GM18520 (cell line): ENCODE data around the gene TRIM5.
"Not testable (repeated sequence)": the region's sequence is repeated elsewhere in the genome, so short reads cannot be mapped to it uniquely, and the experiment has no call there.

Experiments used
- ATAC-seq: cut with Tn5 transposase; IDR thresholded peaks from one replicate; pipeline ENCODE4 v1.9.1; 2021; ENCODE audit not compliant: unreplicated experiment

Gene TRIM5

GRCh38 chr11:5684646-5685362, at the start of gene TRIM5:
TRIM5 (minus strand) TSS chr11:5685074; CDS start chr11:5680177, 4,897 bp downstream.
- peak; percentile 47 for ATAC-seq

GRCh38 chr11:5727691-5728090, 42.8 kb upstream of the TRIM5 start:
- ATAC-seq = no peak

- ATAC-seq = no peak
These were observed 41.5 kb upstream of the TRIM5 start for GRCh38 chr11:5726351-5726750.

- ATAC-seq = no peak
These were observed 37.7 kb upstream of the TRIM5 start for GRCh38 chr11:5722622-5723021.

- ATAC-seq = no peak
These were observed 35.0 kb upstream of the TRIM5 start for GRCh38 chr11:5719703-5720495.

DNA sequence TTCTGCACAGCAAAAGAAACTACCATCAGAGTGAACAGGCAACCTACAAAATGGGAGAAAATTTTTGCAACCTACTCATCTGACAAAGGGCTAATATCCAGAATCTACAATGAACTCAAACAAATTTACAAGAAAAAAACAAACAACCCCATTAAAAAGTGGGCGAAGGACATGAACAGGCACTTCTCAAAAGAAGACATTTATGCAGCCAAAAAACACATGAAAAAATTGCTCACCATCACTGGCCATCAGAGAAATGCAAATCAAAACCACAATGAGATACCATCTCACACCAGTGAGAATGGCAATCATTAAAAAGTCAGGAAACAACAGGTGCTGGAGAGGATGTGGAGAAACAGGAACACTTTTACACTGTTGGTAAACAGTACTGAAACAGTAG, 31.6 kb upstream of the TRIM5 start:
- ATAC-seq = not testable (repeated sequence)

DNA sequence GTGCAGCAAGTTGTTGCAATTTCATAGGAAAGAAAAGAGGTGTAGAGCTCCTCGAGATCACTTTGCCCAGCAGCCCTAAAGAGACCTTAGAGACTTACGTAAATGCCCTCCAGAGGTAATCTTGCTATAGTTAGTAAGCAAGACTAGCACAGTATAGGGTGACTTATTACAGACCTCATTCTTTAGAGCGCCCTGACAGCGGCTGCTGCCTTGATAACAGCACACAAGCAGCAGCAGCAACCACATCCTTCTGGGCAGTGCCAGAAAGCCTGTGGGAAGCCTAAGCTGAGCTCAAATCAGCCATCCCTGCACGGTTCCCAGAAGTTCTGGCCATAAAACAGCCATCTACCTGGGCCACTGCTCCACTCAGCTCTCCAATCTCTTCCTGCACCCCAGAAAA, 28.8 kb upstream of the TRIM5 start:
- no peak for ATAC-seq

DNA sequence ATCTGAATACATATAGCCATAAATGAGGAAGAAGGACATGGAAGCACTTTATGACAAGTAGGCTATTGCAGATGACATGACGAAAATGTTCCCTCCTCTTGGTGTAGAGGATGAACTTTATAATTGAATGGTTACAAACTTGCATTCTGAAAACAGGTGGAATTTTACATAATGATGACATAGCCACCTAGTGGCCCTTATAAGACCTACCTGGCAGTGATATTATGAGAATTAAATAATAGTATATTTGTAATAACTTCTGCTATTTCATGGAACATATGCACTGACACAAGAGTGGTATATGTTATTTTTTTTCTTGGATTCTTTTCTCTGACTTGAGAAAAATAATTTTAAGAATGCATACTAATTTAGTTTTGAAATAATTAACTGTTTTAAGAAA, 27.6 kb upstream of the TRIM5 start:
- ATAC-seq = no peak

DNA sequence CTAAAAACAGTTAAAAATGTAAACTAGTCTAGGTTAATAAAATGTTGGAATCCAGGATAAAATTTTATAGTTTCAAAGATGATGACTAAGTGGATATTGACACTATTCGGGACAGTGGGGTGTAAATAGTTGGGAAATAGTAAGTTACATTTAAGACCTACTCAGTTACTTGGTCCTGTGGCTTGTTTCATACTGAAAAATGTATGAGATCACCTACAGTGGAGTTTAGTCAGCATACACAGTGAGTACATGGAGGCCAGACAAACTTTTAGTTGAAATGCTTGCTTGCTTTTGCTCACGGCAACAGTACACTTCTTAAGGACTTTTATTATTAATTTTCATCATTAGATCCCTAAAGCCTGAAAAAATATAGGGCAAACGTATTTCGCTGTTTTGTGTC, 20.8 kb upstream of the TRIM5 start:
- no peak for ATAC-seq

- peak; percentile 87 for ATAC-seq
These were observed 19.1 kb upstream of the TRIM5 start for GRCh38 chr11:5703741-5704536.

DNA sequence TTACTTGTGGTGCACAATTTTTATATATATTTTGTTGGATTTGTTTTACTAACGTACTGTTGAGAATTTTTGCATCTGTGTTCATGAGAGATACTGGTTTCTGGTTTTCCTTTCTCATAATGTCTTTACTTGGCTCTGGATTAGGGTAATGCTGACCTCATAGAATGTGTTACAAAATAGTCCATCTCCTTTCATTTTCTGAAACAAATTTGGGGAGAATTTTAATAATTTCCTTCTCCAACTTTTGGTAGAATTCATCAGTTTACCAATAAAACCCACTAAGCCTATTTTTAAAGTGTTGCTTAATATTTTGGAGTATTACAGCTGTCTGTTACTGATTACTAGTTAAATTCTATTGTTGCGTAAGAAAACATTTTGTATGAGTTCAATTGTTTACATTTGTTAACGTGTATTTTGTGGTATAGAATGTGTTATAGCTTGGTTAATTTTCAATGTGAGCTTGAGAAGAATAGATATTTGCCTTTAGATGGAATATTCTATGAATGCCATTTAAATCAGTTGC, 16.2 kb upstream of the TRIM5 start:
- no peak for ATAC-seq

DNA sequence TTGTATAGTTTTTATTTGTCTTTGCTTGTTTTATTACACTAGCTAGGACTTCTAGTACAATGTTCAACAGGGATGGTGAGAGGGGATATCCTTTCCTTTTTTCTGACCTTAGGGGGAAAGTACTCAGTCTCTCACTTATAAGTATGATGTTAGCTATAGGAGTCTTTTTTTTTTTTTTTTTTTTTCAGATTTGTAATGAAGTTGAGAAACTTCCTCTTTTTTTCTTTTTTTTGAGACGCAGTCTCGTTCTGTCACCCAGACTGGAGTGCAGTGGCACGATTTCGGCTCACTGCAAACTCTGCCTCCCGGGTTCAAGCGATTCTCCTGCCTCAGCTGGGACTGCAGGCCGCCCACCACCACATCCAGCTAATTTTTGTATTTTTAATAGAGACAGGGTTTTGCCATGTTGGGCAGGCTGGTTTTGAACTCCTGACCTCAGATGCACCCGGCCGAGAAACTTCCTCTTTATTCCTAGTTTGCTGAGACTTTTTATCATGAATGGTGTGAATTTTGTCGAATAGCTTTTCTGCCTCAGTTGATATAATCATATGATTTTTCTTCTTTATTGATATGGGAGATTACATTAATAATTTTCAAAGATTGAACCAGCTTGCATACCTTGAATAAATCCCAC, 15.7 kb upstream of the TRIM5 start:
- no peak for ATAC-seq

DNA sequence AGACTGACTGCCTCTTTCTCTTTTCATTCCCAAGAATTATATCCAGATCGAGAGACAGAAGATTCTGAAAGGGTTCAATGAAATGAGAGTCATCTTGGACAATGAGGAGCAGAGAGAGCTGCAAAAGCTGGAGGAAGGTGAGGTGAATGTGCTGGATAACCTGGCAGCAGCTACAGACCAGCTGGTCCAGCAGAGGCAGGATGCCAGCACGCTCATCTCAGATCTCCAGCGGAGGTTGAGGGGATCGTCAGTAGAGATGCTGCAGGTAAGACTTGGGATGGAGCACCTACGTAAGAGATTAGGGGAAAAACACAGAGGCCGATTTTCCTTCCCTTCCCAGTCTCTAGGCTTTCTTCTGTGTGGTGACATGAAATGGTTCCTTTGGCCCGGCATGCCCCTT, 13.4 kb upstream of the TRIM5 start:
- no peak for ATAC-seq

DNA sequence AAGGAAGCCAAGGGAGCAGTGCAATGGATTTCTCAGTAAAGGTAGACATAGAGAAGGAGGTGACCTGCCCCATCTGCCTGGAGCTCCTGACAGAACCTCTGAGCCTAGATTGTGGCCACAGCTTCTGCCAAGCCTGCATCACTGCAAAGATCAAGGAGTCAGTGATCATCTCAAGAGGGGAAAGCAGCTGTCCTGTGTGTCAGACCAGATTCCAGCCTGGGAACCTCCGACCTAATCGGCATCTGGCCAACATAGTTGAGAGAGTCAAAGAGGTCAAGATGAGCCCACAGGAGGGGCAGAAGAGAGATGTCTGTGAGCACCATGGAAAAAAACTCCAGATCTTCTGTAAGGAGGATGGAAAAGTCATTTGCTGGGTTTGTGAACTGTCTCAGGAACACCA, 11.3 kb upstream of the TRIM5 start:
- ATAC-seq = no peak

DNA sequence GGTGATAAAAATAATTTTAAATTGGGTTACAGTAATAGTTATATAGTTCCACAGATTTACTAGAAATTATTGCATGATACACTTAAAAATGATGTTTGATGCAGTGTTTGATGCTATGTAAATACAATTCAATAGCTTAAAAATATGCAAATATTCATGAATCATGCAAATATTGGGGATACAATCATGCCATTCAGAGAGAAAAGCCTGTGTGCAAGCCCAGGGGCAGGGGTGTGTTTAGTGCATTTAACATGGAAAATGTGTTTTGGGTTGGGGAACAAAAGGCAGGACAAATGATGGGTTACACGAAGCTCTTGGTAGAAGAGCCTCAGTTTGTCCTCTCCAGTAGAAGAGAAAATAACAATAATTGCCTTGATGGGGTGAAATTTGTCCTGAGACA, 10.7 kb upstream of the TRIM5 start:
- no peak for ATAC-seq

- ATAC-seq = no peak
These were observed 9.8 kb upstream of the TRIM5 start for GRCh38 chr11:5694642-5695041.

DNA sequence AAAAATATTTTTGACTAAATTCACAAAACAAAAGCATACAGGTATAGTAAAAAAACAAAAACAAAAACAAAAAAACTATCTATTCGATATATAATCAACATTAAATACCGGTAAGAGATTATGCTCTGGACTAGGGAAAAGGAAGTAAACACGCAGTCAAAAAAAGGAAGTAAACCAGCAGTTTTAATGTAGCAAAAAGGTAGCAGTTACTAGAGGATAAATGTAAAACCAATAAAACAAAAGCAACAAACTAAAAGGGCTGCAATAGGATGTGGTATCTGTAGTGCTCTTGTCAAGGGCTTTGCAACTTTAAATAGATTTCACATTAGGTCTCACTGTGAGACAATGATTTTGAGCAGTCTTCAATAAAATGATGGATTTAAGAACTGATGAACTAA, 7.1 kb upstream of the TRIM5 start:
- ATAC-seq = no peak

GRCh38 chr11:5691238-5691963, 6.5 kb upstream of the TRIM5 start:
- not testable (repeated sequence) for ATAC-seq

DNA sequence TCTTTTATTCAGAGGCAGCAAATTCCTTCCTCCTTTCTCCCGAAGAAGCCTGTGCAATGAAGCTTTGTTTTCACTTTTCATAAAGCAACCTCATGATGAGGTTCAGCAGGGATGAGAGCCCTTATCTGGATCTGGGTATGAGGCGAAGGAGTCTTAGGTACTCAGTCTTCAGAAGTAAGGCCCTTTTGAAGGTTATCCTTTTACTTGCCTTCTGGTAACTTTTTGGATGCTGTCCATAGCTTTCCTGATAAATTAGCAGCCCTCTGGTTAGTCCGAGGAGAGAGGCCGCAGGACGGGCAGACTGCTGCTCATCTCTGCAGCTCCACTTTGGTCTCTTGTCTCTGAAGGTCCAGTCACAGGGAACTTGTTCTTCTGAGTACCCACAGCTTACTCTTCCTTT, 5.9 kb upstream of the TRIM5 start:
- no peak for ATAC-seq

GRCh38 chr11:5690216-5690615, 5.3 kb upstream of the TRIM5 start:
- ATAC-seq = no peak
